Thoracic aorta (tissue), 2 donors: Measurements from ENCODE around the gene GATA3. TPM values are rescaled to one million over a fixed set of nuclear protein-coding genes. Genes with fewer than 3 reads are reported as not detected.

Experiments used
- ATAC-seq: fragments of 150-250 bp; one replicate; pipeline ENCODE4 v1.8.0; 2017; ENCODE audit warnings: low read depth; ENCODE audit not compliant: insufficient number of reproducible peaks, low FRiP score
- DNase-seq: peaks from one replicate; pipeline ENCODE4 v3.0.0-alpha.2; 2020; ENCODE audit warnings: low spot score
- H3K27ac ChIP-seq, 2 donors: fragments of 200-600 bp; sonication (generic); 1 replicate in 1 of 2; 2 replicates in 1 of 2; pipeline ENCODE4 v1.5.1; 2016; ENCODE audit warnings: mild to moderate bottlenecking in 2 of 2, moderate library complexity in 2 of 2
- H3K27me3 ChIP-seq: fragments of 200-600 bp; sonication (generic); replicated peaks from 2 replicates; pipeline ENCODE4 v1.6.0; 2016; ENCODE audit warnings: mild to moderate bottlenecking; ENCODE audit not compliant: insufficient read depth
- H3K36me3 ChIP-seq: fragments of 200-600 bp; sonication (generic); one replicate; pipeline ENCODE4 v1.5.1; 2016
- H3K4me1 ChIP-seq, 2 donors: fragments of 200-600 bp; sonication (generic); 1 replicate in 1 of 2; 2 replicates in 1 of 2; pipeline versions ENCODE4 v1.5.1 to v1.6.0; 2016; ENCODE audit warnings: low read depth in 2 of 2, mild to moderate bottlenecking in 1 of 2; ENCODE audit not compliant: control insufficient read depth in 1 of 2
- H3K4me3 ChIP-seq: fragments of 200-600 bp; sonication (generic); 2 replicates; pipeline ENCODE4 v1.5.1; 2016; ENCODE audit warnings: mild to moderate bottlenecking
- H3K9me3 ChIP-seq: fragments of 200-600 bp; sonication (generic); 2 replicates; pipeline ENCODE4 v1.5.1; 2016
- total RNA-seq, 2 donors: library from RNA; depleted of rRNA; stranded (reverse); fragments of >200 nt; gene quantifications; one replicate each; pipeline versions ENCODE4 v1.1.0 to v1.2.3, GENCODE V29; 2016
- TF ChIP-seq, protein P1 (sequence below): fragments of 200-600 bp; sonication (generic); IDR thresholded peaks from one replicate; pipeline ENCODE4 v1.5.1; 2019; ENCODE audit warnings: antibody characterized with exemption

The GATA3 gene
- total RNA-seq, 2 donors from 2014 or later, result not detected

DNA sequence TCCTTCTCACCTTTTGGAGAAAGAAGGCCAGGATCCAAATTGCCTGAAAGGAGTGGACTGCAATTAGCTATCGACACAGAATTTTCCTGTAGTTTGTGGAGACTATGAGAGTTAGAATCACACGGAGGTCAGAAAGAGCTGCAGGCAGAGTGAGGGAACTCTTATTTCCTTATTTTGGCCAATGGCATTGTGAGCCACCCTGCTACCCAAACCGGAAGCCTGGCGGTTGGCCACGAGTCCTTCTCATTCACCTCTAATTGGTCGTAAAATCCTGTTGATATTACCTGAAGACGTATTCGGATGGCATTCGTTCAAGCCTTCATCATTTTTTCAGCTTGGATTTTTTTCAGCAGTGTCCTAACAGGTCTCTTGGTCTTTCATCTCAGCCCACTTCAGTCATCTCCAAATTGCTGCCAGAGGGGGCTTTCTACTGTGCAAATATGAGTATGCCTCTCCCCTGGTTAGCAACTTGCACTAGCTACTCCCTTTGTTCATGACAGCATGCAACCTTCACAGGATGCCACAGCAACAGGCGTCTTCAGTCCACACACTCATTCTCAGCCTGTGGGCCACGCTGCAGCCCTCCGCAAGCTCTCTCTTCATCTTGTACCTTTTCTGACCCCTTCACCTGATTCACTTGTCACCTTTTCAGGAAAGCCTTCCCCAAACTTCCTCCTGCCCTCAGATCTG is 66.9 kb downstream of the GATA3 start:
- Histone ChIP-seq H3K27ac (no peak overlapping the region), H3K36me3 (no peaks in the 10 kb centered on the region), H3K27me3 (no peaks in the 10 kb centered on the region), H3K4me1 (no peaks in the 10 kb centered on the region), H3K9me3 (no peaks in the 10 kb centered on the region), H3K4me3 (no peak overlapping the region)
- ATAC-seq, result no peak
- TF ChIP-seq, protein P1, sequence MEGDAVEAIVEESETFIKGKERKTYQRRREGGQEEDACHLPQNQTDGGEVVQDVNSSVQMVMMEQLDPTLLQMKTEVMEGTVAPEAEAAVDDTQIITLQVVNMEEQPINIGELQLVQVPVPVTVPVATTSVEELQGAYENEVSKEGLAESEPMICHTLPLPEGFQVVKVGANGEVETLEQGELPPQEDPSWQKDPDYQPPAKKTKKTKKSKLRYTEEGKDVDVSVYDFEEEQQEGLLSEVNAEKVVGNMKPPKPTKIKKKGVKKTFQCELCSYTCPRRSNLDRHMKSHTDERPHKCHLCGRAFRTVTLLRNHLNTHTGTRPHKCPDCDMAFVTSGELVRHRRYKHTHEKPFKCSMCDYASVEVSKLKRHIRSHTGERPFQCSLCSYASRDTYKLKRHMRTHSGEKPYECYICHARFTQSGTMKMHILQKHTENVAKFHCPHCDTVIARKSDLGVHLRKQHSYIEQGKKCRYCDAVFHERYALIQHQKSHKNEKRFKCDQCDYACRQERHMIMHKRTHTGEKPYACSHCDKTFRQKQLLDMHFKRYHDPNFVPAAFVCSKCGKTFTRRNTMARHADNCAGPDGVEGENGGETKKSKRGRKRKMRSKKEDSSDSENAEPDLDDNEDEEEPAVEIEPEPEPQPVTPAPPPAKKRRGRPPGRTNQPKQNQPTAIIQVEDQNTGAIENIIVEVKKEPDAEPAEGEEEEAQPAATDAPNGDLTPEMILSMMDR, result no peak
- no peak for DNase-seq

DNA sequence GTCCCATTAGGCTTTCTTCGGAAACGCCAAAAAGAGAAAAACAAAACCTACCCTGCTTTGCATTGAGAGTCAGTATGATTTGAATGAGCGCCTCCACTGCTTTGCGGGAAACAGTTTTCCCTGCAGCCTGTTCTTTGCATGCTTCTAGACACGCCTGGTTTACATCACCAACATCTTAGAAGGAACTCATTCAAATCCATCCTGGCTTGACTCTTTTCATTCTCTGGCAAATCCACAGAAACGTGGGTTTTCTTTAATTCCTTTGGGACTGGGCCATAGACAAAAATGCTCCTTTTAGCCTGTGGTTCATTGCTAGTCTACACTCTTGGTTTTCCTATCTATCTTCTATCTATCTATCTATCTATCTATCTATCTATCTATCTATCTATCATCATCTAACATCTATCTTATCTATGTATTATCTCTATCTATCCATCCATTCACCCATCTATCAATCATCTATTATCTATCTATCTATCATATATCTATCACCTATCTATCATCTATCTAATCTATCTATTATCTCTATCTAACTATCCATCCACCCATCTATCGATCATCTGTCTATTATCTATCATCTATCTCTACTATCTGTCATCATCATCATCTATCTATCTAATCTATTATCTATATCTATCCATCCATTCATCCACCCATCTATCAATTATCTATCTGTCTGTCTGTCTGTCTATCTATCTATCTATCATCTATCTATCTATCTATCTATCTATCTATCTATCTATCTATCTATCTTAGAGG is 68.3 kb downstream of the GATA3 start:
- DNase-seq (no peak), ATAC-seq (no peak)
- H3K4me1 ChIP-seq, result no peaks in the 10 kb centered on the region
- no peaks in the 10 kb centered on the region for H3K9me3 ChIP-seq
- H3K4me3 ChIP-seq, result no peak overlapping the region
- no peaks in the 10 kb centered on the region for H3K27me3 ChIP-seq
- H3K36me3 ChIP-seq, result no peaks in the 10 kb centered on the region
- no peak overlapping the region for H3K27ac ChIP-seq
- TF ChIP-seq, protein P1, result no peak

DNA sequence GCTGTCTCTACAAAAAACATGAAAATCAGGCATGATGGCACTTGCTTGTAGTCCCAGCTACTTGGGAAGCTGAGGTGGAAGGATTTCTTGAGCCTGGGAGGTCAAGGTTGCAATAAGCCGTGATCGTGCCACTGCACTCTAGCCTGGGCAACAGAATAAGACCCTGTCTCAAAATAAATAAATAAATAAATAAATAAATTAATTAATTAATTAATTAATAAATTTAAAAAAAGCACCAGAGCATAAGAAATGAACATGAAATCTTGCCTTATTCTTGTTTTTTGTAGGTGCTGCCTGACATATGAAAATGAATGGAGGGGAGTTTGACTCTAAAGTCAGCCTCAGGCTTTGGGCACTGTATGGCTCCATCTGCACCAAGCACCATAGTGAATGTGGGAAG is 69.9 kb downstream of the GATA3 start:
- TF ChIP-seq, protein P1, result no peak

More for the DNA sequence above, 69.9 kb downstream of the GATA3 start:
- Histone ChIP-seq H3K4me1 (no peaks in the 10 kb centered on the region), H3K27ac (no peak overlapping the region), H3K4me3 (no peak overlapping the region), H3K27me3 (no peaks in the 10 kb centered on the region), H3K36me3 (no peaks in the 10 kb centered on the region), H3K9me3 (no peaks in the 10 kb centered on the region)
- DNase-seq (no peak), ATAC-seq (no peak)

Other genes starting within 250 kb of the GATA3 start
- gene TAF3, start 236.2 kb upstream of the GATA3 start, total RNA-seq, result 1 to 10 TPM; 7.2 to 8.2 TPM